Renal pelvis (tissue), 4 donors: ENCODE results near the gene SPPL3. TPM values are rescaled to one million over a fixed set of nuclear protein-coding genes. Genes with fewer than 3 reads are reported as not detected.
"Not testable (repeated sequence)": the region's sequence is repeated elsewhere in the genome, so short reads cannot be mapped to it uniquely, and the experiment has no call there.

Experiments used
- DNase-seq: peaks from one replicate; pipeline ENCODE4 v3.0.0-alpha.2; 2013
- polyA plus RNA-seq, 3 donors: library from polyadenylated mRNA; unstranded; fragments of 120-200 nt; gene quantifications; one replicate each; pipeline ENCODE4 v1.2.1, GENCODE V29; 2013; ENCODE audit not compliant: insufficient read length in 3 of 3

SPPL3 gene
- polyA plus RNA-seq, 3 donors, result 79.8 to 87.8 (median 84.0) TPM

DNA sequence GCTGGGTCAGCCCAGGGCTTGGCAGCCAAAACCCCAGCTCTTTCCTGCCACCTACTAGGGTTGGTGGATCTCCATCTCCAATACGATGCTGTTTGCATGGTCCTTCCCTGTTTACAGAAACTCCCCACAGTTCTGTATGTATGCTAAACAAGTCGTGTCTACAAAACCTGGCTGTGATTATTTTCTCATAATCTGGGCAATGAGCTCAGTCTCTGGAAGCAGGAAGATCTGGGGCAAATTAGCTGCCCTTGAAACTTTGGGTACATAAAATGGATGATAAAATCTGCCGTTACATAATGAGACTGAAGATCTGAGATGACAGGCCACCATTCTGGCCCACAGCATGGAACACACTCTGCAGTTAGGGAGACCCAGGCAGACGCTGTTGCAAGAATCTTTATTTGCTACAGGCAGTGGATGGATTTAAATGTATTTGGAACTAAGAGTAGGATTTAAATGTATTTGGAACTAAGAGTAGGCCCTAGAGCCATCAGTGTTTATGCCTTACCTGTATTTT, 146.9 kb downstream of the SPPL3 start:
- DNase-seq, result no peak

DNA sequence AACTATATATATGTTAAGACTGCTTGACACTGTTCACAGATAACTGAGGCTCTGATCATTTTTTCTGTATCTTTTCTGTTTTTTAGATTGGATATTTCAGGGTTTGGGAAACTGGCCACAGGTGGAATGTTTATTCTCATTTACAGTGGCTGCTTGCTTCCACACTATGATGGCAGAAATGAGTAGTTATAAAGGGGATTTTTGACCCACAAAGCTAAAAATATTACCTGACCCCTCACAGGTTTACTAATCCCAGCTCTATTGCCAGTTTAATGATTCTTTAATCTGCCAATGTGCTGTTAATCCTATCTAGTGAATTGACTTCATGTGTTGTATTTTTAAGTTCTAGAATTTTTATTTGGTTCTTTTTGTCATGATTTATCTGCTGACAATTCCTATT, 148.9 kb downstream of the SPPL3 start:
- no peak for DNase-seq

DNA sequence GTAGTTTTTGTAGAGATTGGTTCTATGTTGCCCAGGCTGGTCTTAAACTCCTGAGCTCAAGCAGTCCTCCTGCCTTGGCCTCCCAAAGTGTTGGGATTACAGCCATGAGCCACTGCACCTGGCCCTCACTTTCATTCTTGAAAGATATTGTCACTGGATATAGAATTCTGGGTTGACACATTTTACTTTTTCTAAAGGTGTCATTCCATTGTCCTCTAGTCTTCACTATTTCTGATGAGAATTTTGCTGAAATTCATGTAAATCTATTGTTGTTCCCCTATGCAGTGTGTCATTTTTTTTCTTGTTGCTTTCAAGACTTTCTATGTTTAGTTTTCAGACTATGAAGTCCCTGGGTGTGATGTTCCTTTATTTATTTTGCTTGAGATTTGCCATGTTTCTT, 149.4 kb downstream of the SPPL3 start:
- no peak for DNase-seq

DNA sequence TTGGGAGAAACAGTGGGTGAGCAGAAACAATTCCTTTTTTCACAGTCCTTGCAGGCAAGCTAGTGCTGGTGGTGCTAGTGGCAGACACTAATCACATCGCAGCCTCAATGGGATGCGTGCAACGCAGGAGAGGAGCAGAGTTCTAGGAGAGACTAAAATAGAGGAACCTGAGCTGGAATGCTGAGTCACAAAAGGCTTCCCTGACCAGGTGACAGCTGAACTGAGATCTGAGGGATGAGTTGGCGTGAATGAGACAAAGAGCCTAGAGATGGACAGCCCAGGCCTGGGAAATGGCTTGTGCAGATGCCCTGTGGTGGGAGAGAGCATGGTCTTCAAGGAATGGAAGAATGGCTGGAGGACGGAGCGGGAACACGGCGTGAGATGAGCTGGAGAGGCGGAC, 152.8 kb downstream of the SPPL3 start:
- no peak for DNase-seq

DNA sequence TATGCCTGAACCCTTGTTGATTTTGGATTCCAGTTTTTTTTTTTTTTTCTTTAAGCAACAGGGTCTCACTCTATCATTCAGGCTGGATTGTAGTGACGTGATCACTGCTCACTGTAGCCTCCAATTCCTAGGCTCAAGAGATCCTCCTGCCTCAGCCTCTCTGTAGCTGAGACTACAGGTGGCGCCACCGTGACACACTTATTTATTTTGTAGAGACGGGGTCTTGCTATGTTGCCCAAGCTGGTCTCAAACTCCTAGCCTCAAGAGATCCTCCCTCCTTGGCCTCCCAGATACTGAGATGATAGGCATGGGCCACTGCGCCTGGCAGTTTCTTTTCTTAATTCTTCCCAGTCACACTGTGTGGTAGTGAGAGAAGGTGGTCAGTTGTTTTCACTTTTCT, 153.4 kb downstream of the SPPL3 start:
- no peak for DNase-seq

DNA sequence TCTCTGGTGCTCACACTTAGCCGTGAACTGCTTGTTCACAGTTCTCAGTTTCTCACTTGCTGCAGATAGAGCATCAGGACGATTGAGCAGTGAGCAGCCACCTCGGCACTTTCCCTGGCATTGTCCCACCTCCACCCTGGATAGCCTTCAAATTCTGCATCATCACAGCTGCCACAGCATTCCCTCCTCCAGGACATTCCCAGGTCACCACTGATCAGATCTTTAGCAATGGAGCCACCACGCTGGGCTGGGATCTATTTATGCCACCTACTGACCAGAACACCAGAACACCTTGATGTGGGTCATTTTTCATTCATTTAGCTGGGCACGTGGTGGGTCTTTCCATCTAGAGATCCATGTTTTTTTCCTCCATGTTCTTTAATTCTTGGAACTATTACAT, 154.9 kb downstream of the SPPL3 start:
- no peak for DNase-seq

DNA sequence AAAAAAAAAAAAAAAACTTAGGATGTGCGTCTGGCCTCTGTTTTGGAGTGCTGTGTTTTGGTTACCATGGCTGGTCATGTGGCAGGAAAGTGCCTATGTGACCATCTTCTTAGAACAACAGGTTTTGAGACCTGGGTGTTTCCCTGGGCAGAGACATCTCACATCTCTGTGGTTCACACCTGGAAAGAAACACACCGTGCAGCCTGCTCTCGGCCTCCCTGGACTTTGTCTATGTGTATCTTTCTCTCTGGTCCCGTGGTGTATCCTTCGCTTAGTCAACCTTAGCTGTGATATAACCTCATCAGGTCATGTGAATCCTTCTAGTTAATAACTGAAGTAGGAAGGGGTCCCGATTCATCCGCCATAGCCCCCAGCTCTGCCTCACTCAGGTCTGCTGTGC, 155.9 kb downstream of the SPPL3 start:
- no peak for DNase-seq

DNA sequence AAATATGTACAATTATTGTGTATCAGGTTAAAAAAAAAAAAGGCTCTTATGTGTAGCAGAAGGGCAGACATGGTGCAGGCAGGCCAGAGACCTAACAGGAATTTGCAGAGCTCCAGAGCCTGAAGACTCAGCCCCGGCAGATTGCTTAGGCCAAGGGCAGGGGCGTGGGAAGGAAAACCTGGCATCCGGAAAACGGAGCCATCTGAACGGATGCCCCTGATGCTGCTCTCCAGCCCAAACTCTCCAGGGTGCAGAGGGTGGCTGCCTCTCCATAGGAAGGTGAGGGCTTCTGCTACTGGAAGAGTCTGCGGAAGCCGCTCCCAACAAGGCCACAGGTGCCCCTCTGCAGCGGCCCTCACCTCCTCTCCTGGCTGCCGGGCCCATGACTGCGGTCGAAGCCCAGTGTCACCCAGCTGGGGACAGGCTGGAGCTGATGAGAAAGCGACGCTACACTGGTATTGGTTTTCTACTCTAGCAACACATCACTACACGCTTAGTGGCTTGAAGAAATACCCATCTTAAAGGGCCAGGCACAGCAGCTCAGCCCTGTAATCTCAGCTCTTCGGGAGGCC, 159.2 kb downstream of the SPPL3 start:
- DNase-seq, result no peak

DNA sequence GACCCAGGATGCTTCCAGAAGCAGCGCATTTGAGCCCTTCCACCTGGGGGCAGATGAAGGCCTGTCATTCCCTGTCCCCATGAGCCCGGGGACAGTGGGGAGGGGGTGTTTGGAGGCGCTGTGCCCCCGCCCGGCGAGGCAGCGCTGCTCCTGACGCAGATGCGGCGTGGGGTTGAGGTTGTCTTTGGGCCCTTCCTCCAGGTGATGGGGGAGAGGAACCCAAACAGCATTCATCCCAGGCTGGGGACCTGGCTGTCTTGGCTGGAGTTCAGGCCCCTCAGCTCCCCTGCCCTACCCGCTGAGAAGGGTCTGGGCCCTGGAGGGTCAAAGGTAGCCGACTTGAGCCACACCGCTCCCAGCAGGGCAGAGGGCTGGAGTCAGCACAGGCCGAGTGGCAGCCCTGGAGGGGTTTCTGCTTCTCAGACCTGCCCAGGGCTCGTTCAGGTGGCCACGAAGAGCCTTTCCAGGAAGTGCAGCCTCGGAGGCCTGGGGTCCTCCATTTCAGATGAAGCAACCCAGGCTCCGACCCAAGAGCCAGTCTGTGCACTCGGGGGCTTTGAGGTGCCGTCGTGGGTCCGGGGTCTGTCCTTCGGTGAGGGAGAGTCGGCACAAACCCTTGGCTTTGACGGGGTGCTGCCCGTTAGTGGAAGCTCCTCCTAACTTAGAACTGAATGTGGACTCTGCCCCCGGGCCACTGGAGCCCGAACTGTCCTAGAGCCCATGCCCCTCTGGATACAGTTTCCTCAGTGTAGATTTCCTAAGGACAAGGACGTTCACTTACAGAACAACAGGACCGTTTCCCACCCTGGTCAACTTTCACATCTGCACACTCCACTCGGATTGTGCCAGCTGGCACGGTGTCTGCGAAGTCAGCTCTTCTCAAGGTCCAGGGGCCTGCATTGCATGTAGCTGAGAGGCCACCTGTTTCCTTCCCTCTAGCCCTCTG, 162.4 kb downstream of the SPPL3 start:
- no peak for DNase-seq

DNA sequence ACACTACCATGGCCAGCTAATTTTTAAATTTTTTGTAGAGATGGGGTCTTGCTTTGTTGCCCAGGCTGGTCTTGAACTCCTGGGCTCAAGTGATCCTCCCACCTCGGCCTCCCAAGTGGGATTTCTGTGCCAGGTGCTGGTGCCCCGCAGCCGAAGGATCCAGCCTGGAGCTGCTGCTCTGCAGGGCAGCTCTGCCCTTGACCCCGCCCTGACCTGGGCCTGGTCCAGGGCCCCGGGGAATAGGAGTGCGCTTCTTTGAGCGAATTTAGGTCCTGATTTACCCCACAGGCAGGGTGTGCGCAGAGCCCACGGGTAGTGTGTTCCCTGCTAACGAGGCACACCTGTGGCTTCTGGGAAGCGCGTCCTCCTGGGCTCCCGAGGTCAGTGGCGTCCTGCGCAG, 163.3 kb downstream of the SPPL3 start:
- DNase-seq, result no peak

DNA sequence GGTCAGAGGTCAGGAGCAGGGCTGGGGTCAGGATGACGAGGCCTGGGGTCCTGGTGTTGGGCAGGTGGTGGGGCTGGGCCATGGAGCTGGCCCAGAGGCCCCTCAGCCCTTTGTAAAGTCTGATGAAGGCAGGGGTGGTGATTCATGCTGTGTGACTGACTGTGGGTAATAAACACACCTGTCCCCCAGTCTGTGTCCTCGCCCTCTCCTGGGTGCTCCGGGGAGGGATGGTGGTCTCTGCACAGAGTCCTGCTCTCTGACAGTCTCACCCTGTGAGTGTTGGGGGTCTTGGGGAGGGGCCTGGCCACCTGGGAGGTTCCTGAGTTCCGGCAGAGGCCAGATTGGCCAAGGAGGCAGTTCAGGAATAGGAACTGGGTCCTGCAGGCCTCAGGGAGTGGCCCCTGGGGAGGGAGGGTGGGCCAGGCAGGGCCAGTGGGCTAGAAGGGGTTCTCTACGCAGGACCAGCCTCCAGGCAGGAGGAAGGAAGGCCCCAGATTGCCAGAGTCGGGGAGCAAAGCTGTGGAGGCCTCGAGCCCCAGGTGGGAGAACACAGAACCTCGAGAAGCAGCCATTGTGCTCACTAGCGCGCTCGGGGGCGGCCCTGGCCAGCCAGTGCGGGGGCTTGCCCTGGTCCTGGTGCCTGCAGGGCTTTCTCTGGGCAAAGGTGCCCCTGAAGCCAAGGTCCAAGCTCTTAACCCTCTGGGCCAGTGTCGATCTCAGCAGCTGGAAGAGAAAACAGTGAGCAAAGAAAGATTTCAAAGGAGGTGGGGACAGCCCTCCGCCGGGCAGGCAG, 164.1 kb downstream of the SPPL3 start:
- DNase-seq, result no peak

DNA sequence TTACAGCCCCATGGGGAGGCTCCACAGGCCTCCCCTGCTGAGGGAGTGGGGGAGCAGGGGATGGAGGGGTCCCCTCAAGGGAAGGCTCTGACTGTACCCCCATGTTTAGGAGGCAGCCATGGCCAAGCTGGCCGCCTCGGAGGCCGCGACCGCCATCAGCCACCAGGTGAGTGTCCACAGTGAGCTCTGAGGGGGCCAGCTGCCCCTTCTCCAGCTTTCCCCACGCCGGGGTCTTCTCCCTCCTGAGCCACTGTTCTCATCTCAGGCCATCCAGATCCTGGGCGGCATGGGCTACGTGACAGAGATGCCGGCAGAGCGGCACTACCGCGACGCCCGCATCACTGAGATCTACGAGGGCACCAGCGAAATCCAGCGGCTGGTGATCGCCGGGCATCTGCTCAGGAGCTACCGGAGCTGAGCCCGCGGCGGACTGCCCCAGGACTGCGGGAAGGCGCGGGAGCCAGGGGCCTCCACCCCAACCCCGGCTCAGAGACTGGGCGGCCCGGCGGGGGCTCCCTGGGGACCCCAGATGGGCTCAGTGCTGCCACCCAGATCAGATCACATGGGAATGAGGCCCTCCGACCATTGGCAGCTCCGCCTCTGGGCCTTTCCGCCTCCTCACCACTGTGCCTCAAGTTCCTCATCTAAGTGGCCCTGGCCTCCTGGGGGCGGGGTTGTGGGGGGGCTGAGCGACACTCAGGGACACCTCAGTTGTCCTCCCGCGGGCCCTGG, 165.0 kb downstream of the SPPL3 start:
- no peak for DNase-seq

DNA sequence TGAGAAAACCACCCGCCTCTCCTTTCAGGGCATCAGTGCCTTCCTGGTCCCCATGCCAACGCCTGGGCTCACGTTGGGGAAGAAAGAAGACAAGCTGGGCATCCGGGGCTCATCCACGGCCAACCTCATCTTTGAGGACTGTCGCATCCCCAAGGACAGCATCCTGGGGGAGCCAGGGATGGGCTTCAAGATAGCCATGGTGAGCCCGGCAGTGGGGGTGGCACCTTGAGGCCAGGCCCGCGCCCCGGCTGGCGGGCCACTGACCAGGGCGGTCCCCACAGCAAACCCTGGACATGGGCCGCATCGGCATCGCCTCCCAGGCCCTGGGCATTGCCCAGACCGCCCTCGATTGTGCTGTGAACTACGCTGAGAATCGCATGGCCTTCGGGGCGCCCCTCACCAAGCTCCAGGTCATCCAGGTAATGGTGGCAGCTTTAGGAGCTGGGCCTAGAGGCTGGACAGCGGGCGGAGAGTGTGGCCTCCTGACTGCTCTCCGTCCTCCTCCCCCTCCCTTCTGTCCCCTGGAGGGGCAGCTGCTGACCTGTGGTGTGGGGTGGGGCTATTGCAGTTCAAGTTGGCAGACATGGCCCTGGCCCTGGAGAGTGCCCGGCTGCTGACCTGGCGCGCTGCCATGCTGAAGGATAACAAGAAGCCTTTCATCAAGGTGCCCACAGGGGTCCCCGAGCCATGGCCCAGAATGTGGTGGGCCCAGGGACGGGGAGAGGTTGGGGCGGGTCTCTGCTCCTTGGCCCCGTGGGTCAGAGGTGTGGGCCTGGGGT, 165.7 kb downstream of the SPPL3 start:
- DNase-seq, result no peak

DNA sequence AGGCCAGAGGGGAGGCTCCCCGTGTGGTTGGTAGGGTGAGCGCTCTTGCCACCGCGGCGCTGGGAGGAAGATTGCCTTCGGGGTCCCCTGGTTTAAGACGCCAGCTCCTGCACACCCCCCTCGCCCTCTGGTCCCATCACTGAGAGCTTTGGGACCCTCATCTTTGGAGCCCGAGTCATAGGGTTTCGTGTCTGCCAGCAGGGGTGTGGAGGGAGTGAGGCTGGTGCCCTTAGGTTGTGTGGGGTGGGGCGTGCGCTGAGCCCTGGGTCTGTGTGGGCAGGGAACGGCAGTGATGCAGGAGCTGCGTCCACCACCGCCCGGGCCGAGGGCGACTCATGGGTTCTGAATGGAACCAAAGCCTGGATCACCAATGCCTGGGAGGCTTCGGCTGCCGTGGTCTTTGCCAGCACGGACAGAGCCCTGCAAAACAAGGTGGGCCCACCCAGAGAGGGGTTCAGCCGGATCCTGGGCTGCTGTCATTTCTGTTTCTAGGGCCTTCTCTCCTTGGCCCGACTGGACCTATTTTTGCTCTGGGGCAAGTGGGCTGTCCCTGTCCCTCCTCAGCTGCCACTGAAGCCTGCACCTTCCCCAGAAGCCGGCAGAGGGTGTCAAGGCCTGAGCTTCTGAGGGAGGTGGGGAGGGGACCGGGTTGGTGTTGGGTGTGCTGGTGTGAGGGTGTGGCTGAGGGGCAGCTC, 166.5 kb downstream of the SPPL3 start:
- no peak for DNase-seq

DNA sequence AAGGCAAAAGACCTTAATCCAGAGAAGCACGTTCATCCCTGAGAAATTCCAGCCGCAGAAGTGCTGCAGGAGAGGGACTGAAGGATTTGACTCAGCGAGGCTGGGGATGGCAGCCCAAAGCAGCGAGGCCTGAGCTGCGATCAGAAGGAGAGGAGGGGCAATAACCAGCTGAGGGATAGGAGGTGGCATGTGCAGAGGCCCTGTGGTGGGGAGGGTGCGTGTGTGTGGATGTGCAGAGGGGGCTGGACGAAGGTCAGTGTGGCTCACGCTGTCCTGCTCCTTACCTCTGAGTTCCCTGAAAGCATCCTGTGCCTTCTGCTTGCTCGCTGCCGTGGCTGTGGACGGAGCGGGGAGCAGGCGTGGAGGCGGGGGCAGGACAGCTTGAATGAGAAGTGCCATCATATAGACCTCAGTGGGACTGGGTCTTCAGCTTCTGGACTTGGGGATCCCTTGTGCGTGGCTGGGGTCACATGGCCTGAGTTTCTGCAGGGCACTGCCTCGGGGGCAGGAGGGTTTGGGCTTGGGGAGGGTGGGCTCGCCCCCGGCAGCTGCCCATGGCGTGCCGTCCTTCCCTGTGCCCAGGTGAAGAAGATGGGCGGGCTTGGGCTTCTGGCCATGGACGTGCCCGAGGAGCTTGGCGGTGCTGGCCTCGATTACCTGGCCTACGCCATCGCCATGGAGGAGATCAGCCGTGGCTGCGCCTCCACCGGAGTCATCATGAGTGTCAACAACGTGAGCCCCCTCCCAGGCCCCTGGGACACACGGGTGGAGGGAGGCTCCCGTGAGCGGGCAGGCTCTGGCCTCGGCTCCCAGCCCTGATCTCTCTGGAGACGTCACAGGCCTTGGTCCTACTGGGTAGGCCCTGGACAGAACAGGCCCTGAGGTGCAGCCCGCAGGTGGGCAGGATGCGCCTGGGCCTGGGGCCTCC, 167.5 kb downstream of the SPPL3 start:
- no peak for DNase-seq

DNA sequence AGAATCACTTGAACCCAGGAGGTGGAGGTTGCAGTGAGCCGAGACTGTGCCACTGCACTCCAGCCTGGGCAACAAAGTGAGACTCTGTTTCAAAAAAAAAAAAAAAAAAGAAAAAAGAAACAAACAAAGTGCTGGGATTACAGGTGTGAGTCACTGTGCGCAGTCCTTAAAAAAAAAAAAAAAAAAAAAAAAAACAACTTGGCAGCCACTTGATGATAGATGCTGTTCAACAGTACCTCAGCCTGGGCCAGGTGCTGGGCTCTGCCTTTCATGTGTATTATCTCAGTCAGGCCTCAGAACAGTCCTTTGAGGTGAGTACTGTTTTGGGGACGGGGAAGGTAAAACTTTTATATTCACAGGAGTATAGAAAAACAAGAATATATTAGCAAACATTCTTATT, 169.0 kb downstream of the SPPL3 start:
- no peak for DNase-seq

DNA sequence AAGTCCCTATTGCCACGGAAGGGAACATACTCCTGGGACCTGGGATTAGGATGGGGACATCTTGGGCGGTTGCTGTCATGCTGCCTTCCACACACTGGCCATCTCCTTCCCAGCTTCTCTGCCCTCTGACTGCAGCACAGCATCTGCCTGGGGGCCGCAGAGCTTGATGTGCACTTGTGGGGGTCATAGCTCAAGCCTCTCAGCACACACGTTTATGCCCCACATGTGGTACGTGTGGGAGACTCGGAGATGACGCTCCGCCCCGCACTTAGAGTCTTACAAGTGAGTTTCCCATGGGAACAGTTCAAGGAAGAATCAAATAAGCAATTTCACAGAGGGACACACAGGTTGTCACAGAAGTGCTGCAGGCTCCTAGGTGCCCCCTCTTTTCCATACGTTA, 169.9 kb downstream of the SPPL3 start:
- no peak for DNase-seq

DNA sequence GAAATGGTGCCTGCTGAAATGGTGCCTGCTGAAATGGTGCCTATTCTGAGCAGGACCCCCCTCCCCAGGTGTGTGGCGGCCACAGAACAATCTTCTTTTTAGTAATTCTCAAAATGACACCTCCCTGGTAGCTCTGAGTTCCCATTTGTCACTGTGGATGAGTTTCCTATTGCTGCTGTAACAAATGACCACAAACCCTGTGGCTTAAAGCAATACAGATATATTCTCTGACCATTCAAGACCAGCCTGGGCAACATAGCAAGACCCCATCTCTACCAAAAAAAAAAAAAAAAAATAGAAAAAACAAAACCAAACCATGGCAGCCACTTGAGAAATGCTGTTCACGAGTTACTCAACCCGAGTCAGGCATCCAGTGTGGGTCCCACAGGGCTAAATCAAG, 170.6 kb downstream of the SPPL3 start:
- no peak for DNase-seq

DNA sequence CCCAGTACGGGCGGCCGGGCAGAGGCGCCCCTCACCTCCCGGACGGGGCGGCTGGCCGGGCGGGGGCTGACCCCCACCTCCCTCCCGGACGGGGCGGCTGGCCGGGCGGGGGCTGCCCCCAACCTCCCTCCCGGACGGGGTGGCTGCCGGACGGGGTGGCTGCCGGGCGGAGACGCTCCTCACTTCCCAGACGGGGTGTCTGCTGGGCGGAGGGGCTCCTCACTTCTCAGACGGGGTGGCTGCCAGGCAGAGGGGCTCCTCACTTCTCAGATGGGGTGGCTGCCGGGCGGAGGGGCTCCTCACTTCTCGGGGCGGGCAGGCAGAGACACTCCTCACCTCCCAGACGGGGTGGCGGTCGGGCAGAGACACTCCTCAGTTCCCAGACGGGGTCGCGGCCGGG, 172.0 kb downstream of the SPPL3 start:
- not testable (repeated sequence) for DNase-seq
